Mesenchymal stem cell (in vitro differentiated cells and primary cell): Measurements from ENCODE around the gene CD27.
"Not testable (repeated sequence)": the region's sequence is repeated elsewhere in the genome, so short reads cannot be mapped to it uniquely, and the experiment has no call there.

Experiments used
- DNase-seq: peaks from one replicate; pipeline ENCODE4 v3.0.0-alpha.2; 2013
- H2AFZ ChIP-seq: one replicate; pipeline ENCODE4 v1.6.1; 2013; ENCODE audit warnings: low read depth, mild to moderate bottlenecking, control low read depth, inconsistent platforms, low read length, moderate library complexity
- H2AK5ac ChIP-seq: 2 replicates; pipeline ENCODE4 v1.6.1; 2013; ENCODE audit warnings: low read length, moderate library complexity, mild to moderate bottlenecking, inconsistent platforms; ENCODE audit not compliant: severe bottlenecking
- H2BK120ac ChIP-seq: one replicate; pipeline ENCODE4 v1.6.1; 2013; ENCODE audit warnings: low read depth, mild to moderate bottlenecking, inconsistent platforms, low read length, moderate library complexity
- H2BK12ac ChIP-seq, 2 experiments: one replicate each; pipeline ENCODE4 v1.6.1; 2013; ENCODE audit warnings: inconsistent platforms in 2 of 2, low read length in 2 of 2, mild to moderate bottlenecking in 2 of 2, moderate library complexity in 2 of 2, control low read depth in 1 of 2
- H2BK15ac ChIP-seq: one replicate; pipeline ENCODE4 v1.6.1; 2013; ENCODE audit warnings: mild to moderate bottlenecking, low read depth, inconsistent platforms; ENCODE audit not compliant: poor library complexity, severe bottlenecking
- H2BK5ac ChIP-seq: 2 replicates; pipeline ENCODE4 v1.6.1; 2013; ENCODE audit warnings: low read depth, mild to moderate bottlenecking, low read length, control low read depth, inconsistent platforms; ENCODE audit not compliant: poor library complexity, severe bottlenecking
- H3K14ac ChIP-seq, 2 experiments: one replicate each; pipeline ENCODE4 v1.6.1; 2013; ENCODE audit warnings: inconsistent platforms in 2 of 2, low read length in 2 of 2, control low read depth in 1 of 2, mild to moderate bottlenecking in 1 of 2, moderate library complexity in 1 of 2
- H3K18ac ChIP-seq, 2 experiments: one replicate each; pipeline ENCODE4 v1.6.1; 2013; ENCODE audit warnings: inconsistent platforms in 2 of 2, low read length in 2 of 2, control low read depth in 1 of 2, low read depth in 1 of 2, mild to moderate bottlenecking in 1 of 2
- H3K23ac ChIP-seq, 2 experiments: one replicate each; pipeline ENCODE4 v1.6.1; 2013; ENCODE audit warnings: inconsistent platforms in 2 of 2, low read length in 2 of 2, mild to moderate bottlenecking in 2 of 2, moderate library complexity in 2 of 2, control low read depth in 1 of 2
- H3K27ac ChIP-seq: 2 replicates; pipeline ENCODE4 v1.5.1; 2013; ENCODE audit warnings: mild to moderate bottlenecking, moderate library complexity, low read length, control low read depth, inconsistent platforms; ENCODE audit not compliant: poor library complexity, severe bottlenecking
- H3K27me3 ChIP-seq, 2 experiments: 2 replicates each; pipeline versions ENCODE4 v1.6.1 to v1.7.0; 2013; ENCODE audit warnings: low read length in 2 of 2, mild to moderate bottlenecking in 2 of 2, moderate library complexity in 2 of 2, control low read depth in 1 of 2, inconsistent platforms in 1 of 2; ENCODE audit not compliant: control insufficient read depth in 1 of 2, insufficient read depth in 1 of 2
- H3K36me3 ChIP-seq, 2 experiments: 2 replicates each; pipeline versions ENCODE4 v1.6.1 to v1.7.0; 2013; ENCODE audit warnings: low read length in 2 of 2, control low read depth in 1 of 2, inconsistent platforms in 1 of 2, low read depth in 1 of 2, mild to moderate bottlenecking in 1 of 2; ENCODE audit not compliant: insufficient read depth in 2 of 2, control insufficient read depth in 1 of 2
- H3K4ac ChIP-seq, 2 experiments: one replicate each; pipeline ENCODE4 v1.6.1; 2013; ENCODE audit warnings: inconsistent platforms in 2 of 2, low read length in 2 of 2, mild to moderate bottlenecking in 2 of 2, moderate library complexity in 2 of 2, control low read depth in 1 of 2, low read depth in 1 of 2
- H3K4me1 ChIP-seq: 2 replicates; pipeline ENCODE4 v1.6.1; 2013; ENCODE audit warnings: low read depth, low read length, control low read depth; ENCODE audit not compliant: control insufficient read depth, insufficient read depth
- H3K4me2 ChIP-seq: 2 replicates; pipeline ENCODE4 v1.6.1; 2013; ENCODE audit warnings: low read length, mild to moderate bottlenecking, inconsistent platforms; ENCODE audit not compliant: poor library complexity, severe bottlenecking
- H3K4me3 ChIP-seq, 2 experiments: 2 replicates each; pipeline versions ENCODE4 v1.5.1 to v1.7.0; 2013; ENCODE audit warnings: low read length in 2 of 2, mild to moderate bottlenecking in 2 of 2, control low read depth in 1 of 2, low read depth in 1 of 2; ENCODE audit not compliant: insufficient read depth in 1 of 2
- H3K79me1 ChIP-seq: replicated peaks from 2 replicates; pipeline ENCODE4 v1.6.1; 2013; ENCODE audit warnings: mild to moderate bottlenecking, control low read depth, low read length, inconsistent platforms; ENCODE audit not compliant: poor library complexity, severe bottlenecking
- H3K9ac ChIP-seq: 2 replicates; pipeline ENCODE4 v1.7.0; 2013; ENCODE audit warnings: mild to moderate bottlenecking, low read length, moderate library complexity
- H3K9me3 ChIP-seq: 2 replicates; pipeline ENCODE4 v1.7.0; 2013; ENCODE audit warnings: mild to moderate bottlenecking, low read length; ENCODE audit not compliant: control insufficient read depth
- H4K8ac ChIP-seq: one replicate; pipeline ENCODE4 v1.6.1; 2013; ENCODE audit warnings: inconsistent platforms, mild to moderate bottlenecking, low read length, moderate library complexity
- H4K91ac ChIP-seq: one replicate; pipeline ENCODE4 v1.6.1; 2013; ENCODE audit warnings: mild to moderate bottlenecking, low read length, inconsistent platforms
- WGBS: methylation state at CpG from one replicate; pipeline ENCODE4 v1.1.7; 2013; ENCODE audit warnings: mixed read lengths; 5-methylcytosine and 5-hydroxymethylcytosine counted together

The CD27 gene

GRCh38 chr12:6466751-6467150 lies 22.0 kb downstream of the CD27 start:
- 100% methylated on average over 2 of the region's 4 CpGs for WGBS
- H3K9me3 ChIP-seq, DNase-seq, H3K14ac ChIP-seq, H2AFZ ChIP-seq, H3K4me3 ChIP-seq, H3K9ac ChIP-seq, H3K27me3 ChIP-seq, H3K27ac ChIP-seq, H2BK120ac ChIP-seq, H4K8ac ChIP-seq, H3K18ac ChIP-seq, H3K4me1 ChIP-seq, H3K4me2 ChIP-seq, H2BK15ac ChIP-seq, H2BK5ac ChIP-seq, H3K23ac ChIP-seq, H3K4ac ChIP-seq, H2BK12ac ChIP-seq, H4K91ac ChIP-seq, H2AK5ac ChIP-seq: not testable (repeated sequence)
- Histone ChIP-seq H3K36me3 (peaks cover 32 to 47% of the 10 kb centered on the region in 2 experiments), H3K79me1 (peaks cover 22% of the 10 kb centered on the region)

GRCh38 chr12:6467571-6468282 lies 23.0 kb downstream of the CD27 start:
- H3K4me1 ChIP-seq, H2BK15ac ChIP-seq, H3K18ac ChIP-seq, H4K91ac ChIP-seq, H3K9me3 ChIP-seq, H3K27ac ChIP-seq, H3K4me2 ChIP-seq, DNase-seq, H2BK12ac ChIP-seq, H2BK120ac ChIP-seq, H3K14ac ChIP-seq, H3K23ac ChIP-seq, H3K4ac ChIP-seq, H2AFZ ChIP-seq, H2BK5ac ChIP-seq, H3K27me3 ChIP-seq, H4K8ac ChIP-seq, H2AK5ac ChIP-seq: not testable (repeated sequence)
- H3K9ac ChIP-seq: peak overlapping the region; percentile 89
- over 99% methylated on average over 9 of the region's 9 CpGs for WGBS
- peaks cover 22% of the 10 kb centered on the region for H3K79me1 ChIP-seq
- peaks cover 24 to 37% of the 10 kb centered on the region in 2 experiments for H3K36me3 ChIP-seq
- peak overlapping the region in 1 of 2 experiments; percentile 90 for H3K4me3 ChIP-seq

GRCh38 chr12:6468283-6468575 lies 23.5 kb downstream of the CD27 start:
- Histone ChIP-seq H3K4me2 (no peak overlapping the region), H4K8ac (no peak overlapping the region), H3K4me3 (peak overlapping the region in 1 of 2 experiments; percentile 90), H2BK15ac (no peak overlapping the region), H3K27me3 (no peaks in the 10 kb centered on the region), H2AK5ac (no peak overlapping the region), H3K9me3 (no peaks in the 10 kb centered on the region), H2BK12ac (no peak overlapping the region), H2BK120ac (no peak overlapping the region), H3K18ac (no peak overlapping the region), H3K27ac (no peak overlapping the region), H3K36me3 (peaks cover 19 to 32% of the 10 kb centered on the region in 2 experiments), H4K91ac (no peak overlapping the region), H3K79me1 (peaks cover 17% of the 10 kb centered on the region), H3K4ac (no peak overlapping the region), H3K9ac (peak overlapping the region; percentile 89), H3K23ac (peak overlapping the region in 1 of 2 experiments; percentile 14), H2AFZ (no peak overlapping the region), H2BK5ac (no peak overlapping the region), H3K4me1 (peaks cover 7% of the 10 kb centered on the region), H3K14ac (no peak overlapping the region)
- DNase-seq: peak; percentile 15

- Histone ChIP-seq H2BK5ac (no peak overlapping the region), H2BK15ac (no peak overlapping the region), H3K4ac (no peak overlapping the region), H3K18ac (no peak overlapping the region), H3K4me3 (peak overlapping the region in 1 of 2 experiments; percentile 90), H3K27ac (no peak overlapping the region), H3K9ac (peak overlapping the region; percentile 89), H3K9me3 (no peaks in the 10 kb centered on the region), H2AK5ac (no peak overlapping the region), H2BK120ac (no peak overlapping the region), H3K14ac (no peak overlapping the region), H4K91ac (no peak overlapping the region), H3K36me3 (peaks cover 14 to 23% of the 10 kb centered on the region in 2 experiments), H3K4me2 (no peak overlapping the region), H2BK12ac (no peak overlapping the region), H3K23ac (no peak overlapping the region), H2AFZ (no peak overlapping the region), H3K79me1 (peaks cover 15% of the 10 kb centered on the region), H3K4me1 (peaks cover 7% of the 10 kb centered on the region), H4K8ac (no peak overlapping the region), H3K27me3 (no peaks in the 10 kb centered on the region)
- DNase-seq: no peak
- WGBS: 97% methylated on average over 5 of the region's 6 CpGs
These were observed 24.3 kb downstream of the CD27 start for GRCh38 chr12:6469092-6469491.
